ENCODE measurements around the gene OR5K2. TPM values are rescaled to one million over a fixed set of nuclear protein-coding genes. Genes with fewer than 3 reads are reported as not detected.

Gene OR5K2
- polyA plus RNA-seq (2012; ENCODE audit: insufficient read depth, insufficient read length, low read depth): 0.96 TPM

- Histone ChIP-seq H3K9me3 (no peaks in the 10 kb centered on the region), H3K4me1 (peaks cover 2% of the 10 kb centered on the region; the same call in 1 of the 2 replicates), H3K4me3 (ENCODE audit: low read depth, low read length) (no peak within 1 kb of the TSS), H3K27me3 (no peaks in the 10 kb centered on the region), H3K36me3 (no peaks in the 10 kb centered on the region)
- TF ChIP-seq, protein P1, sequence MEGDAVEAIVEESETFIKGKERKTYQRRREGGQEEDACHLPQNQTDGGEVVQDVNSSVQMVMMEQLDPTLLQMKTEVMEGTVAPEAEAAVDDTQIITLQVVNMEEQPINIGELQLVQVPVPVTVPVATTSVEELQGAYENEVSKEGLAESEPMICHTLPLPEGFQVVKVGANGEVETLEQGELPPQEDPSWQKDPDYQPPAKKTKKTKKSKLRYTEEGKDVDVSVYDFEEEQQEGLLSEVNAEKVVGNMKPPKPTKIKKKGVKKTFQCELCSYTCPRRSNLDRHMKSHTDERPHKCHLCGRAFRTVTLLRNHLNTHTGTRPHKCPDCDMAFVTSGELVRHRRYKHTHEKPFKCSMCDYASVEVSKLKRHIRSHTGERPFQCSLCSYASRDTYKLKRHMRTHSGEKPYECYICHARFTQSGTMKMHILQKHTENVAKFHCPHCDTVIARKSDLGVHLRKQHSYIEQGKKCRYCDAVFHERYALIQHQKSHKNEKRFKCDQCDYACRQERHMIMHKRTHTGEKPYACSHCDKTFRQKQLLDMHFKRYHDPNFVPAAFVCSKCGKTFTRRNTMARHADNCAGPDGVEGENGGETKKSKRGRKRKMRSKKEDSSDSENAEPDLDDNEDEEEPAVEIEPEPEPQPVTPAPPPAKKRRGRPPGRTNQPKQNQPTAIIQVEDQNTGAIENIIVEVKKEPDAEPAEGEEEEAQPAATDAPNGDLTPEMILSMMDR (IDR thresholded peaks at IDR 0.05; ENCODE audit: low read depth, low read length): no peak
- DNase-seq: no peak
These were observed at the start of gene OR5K2 for GRCh38 chr3:98497381-98497780. Gene OR5K2, plus strand, starts transcription at chr3:98497681. Its CDS starts 0 bp downstream, at chr3:98497681.

- Histone ChIP-seq H3K9me3 (no peaks in the 10 kb centered on the region), H3K27me3 (no peaks in the 10 kb centered on the region; the same call in 1 of the 2 replicates), H3K36me3 (no peaks in the 10 kb centered on the region), H3K4me3 (ENCODE audit: low read depth, low read length) (no peak overlapping the region), H3K4me1 (no peaks in the 10 kb centered on the region)
- no peak for DNase-seq
- TF ChIP-seq, protein P1 (IDR thresholded peaks at IDR 0.05; ENCODE audit: low read depth, low read length): no peak
These were observed 47.8 kb upstream of the OR5K2 start for GRCh38 chr3:98449606-98450193.

GRCh38 chr3:98450372-98450771 lies 47.1 kb upstream of the OR5K2 start:
- Histone ChIP-seq H3K4me3 (ENCODE audit: low read depth, low read length) (no peak overlapping the region), H3K4me1 (no peaks in the 10 kb centered on the region), H3K36me3 (no peaks in the 10 kb centered on the region), H3K9me3 (no peaks in the 10 kb centered on the region), H3K27me3 (no peaks in the 10 kb centered on the region; the same call in 1 of the 2 replicates)
- TF ChIP-seq, protein P1 (IDR thresholded peaks at IDR 0.05; ENCODE audit: low read depth, low read length): no peak
- no peak for DNase-seq

GRCh38 chr3:98453827-98454226 lies 43.7 kb upstream of the OR5K2 start:
- no peaks in the 10 kb centered on the region for H3K4me1 ChIP-seq
- no peak overlapping the region for H3K4me3 ChIP-seq (ENCODE audit: low read depth, low read length)
- H3K36me3 ChIP-seq: no peaks in the 10 kb centered on the region
- H3K27me3 ChIP-seq: no peaks in the 10 kb centered on the region
- no peak for DNase-seq
- TF ChIP-seq, protein P1 (IDR thresholded peaks at IDR 0.05; ENCODE audit: low read depth, low read length): no peak
- no peaks in the 10 kb centered on the region for H3K9me3 ChIP-seq

GRCh38 chr3:98454929-98455328 lies 42.6 kb upstream of the OR5K2 start:
- no peaks in the 10 kb centered on the region for H3K9me3 ChIP-seq
- no peak for DNase-seq
- no peaks in the 10 kb centered on the region for H3K36me3 ChIP-seq
- TF ChIP-seq, protein P1 (IDR thresholded peaks at IDR 0.05; ENCODE audit: low read depth, low read length): no peak
- no peak overlapping the region for H3K4me3 ChIP-seq (ENCODE audit: low read depth, low read length)
- no peaks in the 10 kb centered on the region for H3K27me3 ChIP-seq
- H3K4me1 ChIP-seq: no peaks in the 10 kb centered on the region

DNA sequence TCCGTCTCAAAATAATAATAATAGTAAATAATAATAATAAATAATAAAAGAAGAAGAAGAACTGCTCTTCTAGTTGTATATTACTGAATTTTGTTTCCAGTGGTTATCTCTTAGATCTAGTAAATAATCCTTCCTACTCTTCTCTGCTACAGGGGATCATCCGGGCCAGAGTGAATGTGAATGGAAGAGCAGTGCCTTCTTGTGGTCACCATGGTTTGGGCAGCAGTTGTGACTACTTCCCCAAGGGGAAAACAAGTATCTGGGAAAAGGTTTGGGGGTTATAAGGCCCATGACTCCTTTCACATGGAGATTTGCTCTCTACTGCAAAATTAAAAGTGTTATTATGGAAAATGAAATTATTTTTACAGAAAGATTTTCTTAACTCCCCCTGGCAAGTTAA lies 39.9 kb upstream of the OR5K2 start:
- no peaks in the 10 kb centered on the region for H3K9me3 ChIP-seq
- no peaks in the 10 kb centered on the region for H3K4me1 ChIP-seq
- no peak for DNase-seq
- H3K4me3 ChIP-seq (ENCODE audit: low read depth, low read length): no peak overlapping the region
- H3K27me3 ChIP-seq: no peaks in the 10 kb centered on the region
- TF ChIP-seq, protein P1 (IDR thresholded peaks at IDR 0.05; ENCODE audit: low read depth, low read length): no peak
- H3K36me3 ChIP-seq: no peaks in the 10 kb centered on the region

Data from BE2C (cell line).